ENCODE measurements around the gene NCAPG.

The NCAPG gene

DNA sequence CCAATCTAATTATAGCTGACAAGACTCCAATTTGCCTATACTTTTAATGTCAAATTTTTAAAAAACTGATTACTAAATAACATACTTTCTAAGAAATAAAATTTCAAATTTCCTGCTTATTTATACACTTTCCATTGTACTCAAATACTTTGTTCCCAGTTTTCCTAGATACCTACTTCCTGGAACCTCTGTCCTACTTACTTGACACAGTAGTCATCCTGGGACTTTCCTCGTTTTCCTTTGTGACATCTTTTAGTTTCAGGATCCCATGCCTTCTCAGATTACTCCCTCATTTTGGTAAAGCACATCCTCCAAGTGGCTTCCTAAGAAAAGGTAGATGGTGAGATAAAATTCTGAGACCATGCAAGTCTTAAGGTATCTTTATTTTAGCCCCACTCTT lies 16.0 kb upstream of the NCAPG start:
- no peaks in the 10 kb centered on the region for H3K9me2 ChIP-seq (replicated peaks; ENCODE audit: control insufficient read depth, low read length)
- H3F3A ChIP-seq (ENCODE audit: control insufficient read depth, insufficient read depth) = peaks cover 19% of the 10 kb centered on the region; the same call in 1 of the 2 replicates
- H3K27me3 ChIP-seq (ENCODE audit: control insufficient read depth, low read length) = no peaks in the 10 kb centered on the region
- H3K36me3 ChIP-seq (ENCODE audit: control insufficient read depth, low read length) = peaks cover 52% of the 10 kb centered on the region
- no peak overlapping the region for H3K4me3 ChIP-seq (ENCODE audit: low read length)
- H3K4me2 ChIP-seq (ENCODE audit: low read length) = no peak overlapping the region
- H3K4me1 ChIP-seq (ENCODE audit: control insufficient read depth, low read length) = no peaks in the 10 kb centered on the region
- no peaks in the 10 kb centered on the region for H3K9me3 ChIP-seq (ENCODE audit: control insufficient read depth, insufficient read depth, low read length)
- H3K79me2 ChIP-seq (ENCODE audit: control insufficient read depth, low read length) = no peaks in the 10 kb centered on the region
- TF ChIP-seq, protein P1, sequence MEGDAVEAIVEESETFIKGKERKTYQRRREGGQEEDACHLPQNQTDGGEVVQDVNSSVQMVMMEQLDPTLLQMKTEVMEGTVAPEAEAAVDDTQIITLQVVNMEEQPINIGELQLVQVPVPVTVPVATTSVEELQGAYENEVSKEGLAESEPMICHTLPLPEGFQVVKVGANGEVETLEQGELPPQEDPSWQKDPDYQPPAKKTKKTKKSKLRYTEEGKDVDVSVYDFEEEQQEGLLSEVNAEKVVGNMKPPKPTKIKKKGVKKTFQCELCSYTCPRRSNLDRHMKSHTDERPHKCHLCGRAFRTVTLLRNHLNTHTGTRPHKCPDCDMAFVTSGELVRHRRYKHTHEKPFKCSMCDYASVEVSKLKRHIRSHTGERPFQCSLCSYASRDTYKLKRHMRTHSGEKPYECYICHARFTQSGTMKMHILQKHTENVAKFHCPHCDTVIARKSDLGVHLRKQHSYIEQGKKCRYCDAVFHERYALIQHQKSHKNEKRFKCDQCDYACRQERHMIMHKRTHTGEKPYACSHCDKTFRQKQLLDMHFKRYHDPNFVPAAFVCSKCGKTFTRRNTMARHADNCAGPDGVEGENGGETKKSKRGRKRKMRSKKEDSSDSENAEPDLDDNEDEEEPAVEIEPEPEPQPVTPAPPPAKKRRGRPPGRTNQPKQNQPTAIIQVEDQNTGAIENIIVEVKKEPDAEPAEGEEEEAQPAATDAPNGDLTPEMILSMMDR (IDR thresholded peaks at IDR 0.05; ENCODE audit: low read depth, low read length, poor library complexity, severe bottlenecking) = no peak
- no peak for TF ChIP-seq EZH2phosphoT487 (IDR thresholded peaks at IDR 0.05; ENCODE audit: borderline replicate concordance, low read length)
- no peaks in the 10 kb centered on the region for H4K20me1 ChIP-seq (ENCODE audit: control insufficient read depth, insufficient read depth, low read depth, low read length)
- H3K27ac ChIP-seq (ENCODE audit: low read depth, low read length) = no peak overlapping the region

DNA sequence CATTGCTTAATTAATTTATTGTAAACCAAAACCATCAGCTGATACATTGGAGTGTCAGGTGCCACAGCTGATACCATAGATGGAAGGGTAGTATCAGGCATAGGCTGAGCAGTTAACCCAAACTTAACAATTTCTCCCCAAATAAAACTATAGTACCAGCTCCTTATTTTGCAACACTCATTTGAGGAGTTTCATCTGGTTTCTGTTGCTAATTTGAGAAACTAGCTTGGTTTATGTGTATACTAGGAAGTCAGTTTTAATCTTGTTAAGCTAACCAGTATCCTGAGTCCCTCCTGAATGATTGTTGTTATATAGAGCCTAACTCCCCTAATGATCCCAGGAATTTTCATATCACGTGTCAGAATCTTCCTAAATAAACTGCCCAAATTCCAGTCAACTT lies 13.0 kb upstream of the NCAPG start:
- no peak for TF ChIP-seq EZH2phosphoT487 (IDR thresholded peaks at IDR 0.05; ENCODE audit: borderline replicate concordance, low read length)
- TF ChIP-seq, protein P1 (IDR thresholded peaks at IDR 0.05; ENCODE audit: low read depth, low read length, poor library complexity, severe bottlenecking) = no peak
- H3K27me3 ChIP-seq (ENCODE audit: control insufficient read depth, low read length) = no peaks in the 10 kb centered on the region
- no peaks in the 10 kb centered on the region for H3K4me1 ChIP-seq (ENCODE audit: control insufficient read depth, low read length)
- no peaks in the 10 kb centered on the region for H3K9me3 ChIP-seq (ENCODE audit: control insufficient read depth, insufficient read depth, low read length)
- H3K4me2 ChIP-seq (ENCODE audit: low read length) = no peak overlapping the region
- H3F3A ChIP-seq (ENCODE audit: control insufficient read depth, insufficient read depth) = peaks cover 19% of the 10 kb centered on the region; the same call in 1 of the 2 replicates
- no peak overlapping the region for H3K27ac ChIP-seq (ENCODE audit: low read depth, low read length)
- no peak overlapping the region for H3K4me3 ChIP-seq (ENCODE audit: low read length)
- H3K79me2 ChIP-seq (ENCODE audit: control insufficient read depth, low read length) = peaks cover 20% of the 10 kb centered on the region
- H4K20me1 ChIP-seq (ENCODE audit: control insufficient read depth, insufficient read depth, low read depth, low read length) = no peaks in the 10 kb centered on the region
- H3K9me2 ChIP-seq (replicated peaks; ENCODE audit: control insufficient read depth, low read length) = no peaks in the 10 kb centered on the region
- H3K36me3 ChIP-seq (ENCODE audit: control insufficient read depth, low read length) = peaks cover 79% of the 10 kb centered on the region

DNA sequence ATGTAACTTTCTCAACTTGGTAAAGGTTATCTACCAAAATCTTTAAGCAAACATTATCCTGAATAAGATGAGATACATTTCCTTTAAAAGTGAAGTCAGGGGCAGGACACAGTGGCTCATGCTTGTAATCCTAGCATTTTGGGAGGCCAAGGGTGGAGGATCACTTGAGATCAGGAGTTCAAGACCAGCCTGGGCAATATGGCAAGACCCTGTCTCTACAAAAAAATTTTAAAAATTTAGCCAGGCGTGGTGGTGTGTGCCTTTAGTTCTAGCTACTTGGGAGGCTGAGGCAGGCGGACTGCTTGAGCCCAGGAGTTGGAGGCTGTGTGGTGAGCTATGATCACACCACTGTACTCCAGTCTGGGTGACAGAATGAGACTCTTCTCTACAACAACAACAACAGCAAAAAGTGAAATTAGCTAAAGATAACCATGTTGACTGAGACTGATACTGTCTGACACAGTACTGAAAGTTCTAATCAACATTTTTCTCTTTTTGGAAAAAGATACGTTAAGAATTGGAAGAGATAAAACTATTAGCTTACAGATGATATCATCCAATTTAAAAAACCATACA lies 5.1 kb upstream of the NCAPG start:
- Histone ChIP-seq H3K9me3 (ENCODE audit: control insufficient read depth, insufficient read depth, low read length) (no peaks in the 10 kb centered on the region), H3K36me3 (ENCODE audit: control insufficient read depth, low read length) (peaks cover 93% of the 10 kb centered on the region), H3K79me2 (ENCODE audit: control insufficient read depth, low read length) (peaks cover 93% of the 10 kb centered on the region), H3K4me1 (ENCODE audit: control insufficient read depth, low read length) (peaks cover 14% of the 10 kb centered on the region), H3F3A (ENCODE audit: control insufficient read depth, insufficient read depth) (peaks cover 4% of the 10 kb centered on the region), H3K4me3 (ENCODE audit: low read length) (no peak overlapping the region), H3K27ac (ENCODE audit: low read depth, low read length) (no peak overlapping the region), H3K9me2 (replicated peaks; ENCODE audit: control insufficient read depth, low read length) (no peaks in the 10 kb centered on the region), H4K20me1 (ENCODE audit: control insufficient read depth, insufficient read depth, low read depth, low read length) (peaks cover 30% of the 10 kb centered on the region), H3K4me2 (ENCODE audit: low read length) (no peak overlapping the region), H3K27me3 (ENCODE audit: control insufficient read depth, low read length) (no peaks in the 10 kb centered on the region)
- TF ChIP-seq, protein P1 (IDR thresholded peaks at IDR 0.05; ENCODE audit: low read depth, low read length, poor library complexity, severe bottlenecking) = no peak
- TF ChIP-seq EZH2phosphoT487 (IDR thresholded peaks at IDR 0.05; ENCODE audit: borderline replicate concordance, low read length) = no peak
